HepG2 (cell line): ENCODE data around the gene HSDL1. TPM values are rescaled to one million over a fixed set of nuclear protein-coding genes. Genes with fewer than 3 reads are reported as not detected.

Experiments
- ATAC-seq: fragments of 200-7000 bp; cut with Tn5 transposase; 3 replicates; pipeline ENCODE4 v1.9.1; 2020; ENCODE audit warnings: mild to moderate bottlenecking, moderate library complexity
- BruUV-seq: library from RNA; stranded (reverse); fragments of 400-500 nt; replicated peaks from 2 replicates; lab custom pipeline; 2021; lab: Mats Ljungman, UMichigan
- CTCF ChIA-PET: fragments of 300-600 bp; formaldehyde crosslinking; extraction: SDS; loops from one replicate; lab custom pipeline; 2021; ENCODE audit warnings: low total read pairs, inconsistent platforms, low intra/inter-chr PET ratio; lab: Yijun Ruan, JAX
- POLR2A ChIA-PET: fragments of 350-600 bp; sonication (Branson Sonifier 250); formaldehyde crosslinking; loops from one replicate; lab custom pipeline; 2020; ENCODE audit warnings: antibody characterized with exemption, inconsistent platforms; lab: Yijun Ruan, JAX
- DNase-seq: peaks from one replicate; pipeline ENCODE4 v3.0.0-alpha.2; 2015; ENCODE audit warnings: low spot score
- FAIRE-seq: peaks from 3 replicates; lab custom pipeline; 2011; peaks lifted over from hg19 to GRCh38; lab: Jason Lieb, UNC
- H2AFZ ChIP-seq: one replicate; pipeline ENCODE4 v1.6.1; 2011; ENCODE audit warnings: low read length, inconsistent platforms
- H3K27ac ChIP-seq: fragments of 300-600 bp; 3 replicates; pipeline ENCODE4 v1.8.0; 2011; ENCODE audit warnings: mixed run types, mild to moderate bottlenecking, mixed read lengths, low read length, inconsistent platforms; ENCODE audit not compliant: insufficient read depth; ENCODE audit errors: extremely low read length
- H3K27me3 ChIP-seq, 2 experiments: fragments of 200-600 bp in 1 of 2; 2 replicates in 1 of 2; 3 replicates in 1 of 2; pipeline versions ENCODE4 v1.6.0 to v1.8.0; 2011; ENCODE audit warnings: low read length in 2 of 2, mild to moderate bottlenecking in 2 of 2, moderate library complexity in 2 of 2, inconsistent platforms in 1 of 2; ENCODE audit not compliant: insufficient read depth in 2 of 2, control insufficient read depth in 1 of 2
- H3K36me3 ChIP-seq, 2 experiments: fragments of 200-600 bp in 1 of 2; replicated peaks in 1 of 2; 2 replicates in 1 of 2; 3 replicates in 1 of 2; pipeline versions ENCODE4 v1.5.1 to v1.8.0; 2011; ENCODE audit warnings: low read length in 2 of 2, inconsistent platforms in 1 of 2; ENCODE audit not compliant: insufficient read depth in 2 of 2, control insufficient read depth in 1 of 2
- H3K4me1 ChIP-seq: 2 replicates; pipeline ENCODE4 v1.5.1; 2012; ENCODE audit warnings: low read length, inconsistent platforms; ENCODE audit not compliant: insufficient read depth
- H3K4me2 ChIP-seq: 2 replicates; pipeline ENCODE4 v1.6.0; 2011; ENCODE audit warnings: low read depth, low read length, inconsistent platforms
- H3K4me3 ChIP-seq, 3 experiments: fragments of 200-600 bp in 1 of 3; sonication (generic), shearing (Covaris generic) in 1 of 3; replicated peaks in 1 of 3; 2 replicates each; pipeline ENCODE4 v1.5.1; 2011 to 2016; ENCODE audit warnings: low read length in 3 of 3, inconsistent platforms in 2 of 3, low read depth in 2 of 3, mild to moderate bottlenecking in 2 of 3, control low read depth in 1 of 3, mixed read lengths in 1 of 3; ENCODE audit not compliant: insufficient read depth in 1 of 3
- H3K79me2 ChIP-seq: one replicate; pipeline ENCODE4 v1.6.1; 2011; ENCODE audit warnings: low read length, inconsistent platforms; ENCODE audit not compliant: insufficient read depth
- H3K9ac ChIP-seq: 2 replicates; pipeline ENCODE4 v1.6.0; 2011; ENCODE audit warnings: mild to moderate bottlenecking, low read depth, low read length, inconsistent platforms; ENCODE audit not compliant: insufficient read depth
- H3K9me3 ChIP-seq: 2 replicates; pipeline ENCODE4 v1.5.1; 2012; ENCODE audit warnings: mild to moderate bottlenecking, low read length
- H4K20me1 ChIP-seq: 2 replicates; pipeline ENCODE4 v1.6.0; 2011; ENCODE audit warnings: inconsistent platforms, mild to moderate bottlenecking, low read length, moderate library complexity; ENCODE audit not compliant: insufficient read depth
- JUND ChIP-seq: sonication (generic); formaldehyde crosslinking; IDR thresholded peaks from 2 replicates; pipeline ENCODE4 v1.8.0; 2022; ENCODE audit warnings: mild to moderate bottlenecking, missing genetic modification reagents
- MLXIP ChIP-seq: sonication (generic); formaldehyde crosslinking; IDR thresholded peaks from 2 replicates; pipeline ENCODE4 v1.9.0; 2021; ENCODE audit warnings: missing genetic modification reagents, borderline replicate concordance
- TCF7 ChIP-seq: sonication (generic); IDR thresholded peaks from 2 replicates; pipeline ENCODE4 v1.6.1; 2016; ENCODE audit warnings: antibody characterized with exemption, low read depth
- THAP9 ChIP-seq: sonication (generic); formaldehyde crosslinking; IDR thresholded peaks from 2 replicates; pipeline ENCODE4; 2020; ENCODE audit warnings: missing genetic modification reagents, mild to moderate bottlenecking, borderline replicate concordance
- ZBTB20 ChIP-seq: sonication (generic); formaldehyde crosslinking; IDR thresholded peaks from 2 replicates; pipeline ENCODE4 v1.8.1; 2023; ENCODE audit warnings: missing genetic modification reagents, low read depth, mild to moderate bottlenecking, borderline replicate concordance
- ZHX2 ChIP-seq, 2 experiments: sonication (generic) in 1 of 2; formaldehyde crosslinking in 1 of 2; IDR thresholded peaks; 2 replicates each; pipeline versions ENCODE4 v1.6.1 to v1.9.0; 2014 to 2022; ENCODE audit warnings: antibody characterized with exemption in 1 of 2, borderline replicate concordance in 1 of 2, inconsistent platforms in 1 of 2, low read depth in 1 of 2, missing genetic modification reagents in 1 of 2
- ZNF496 ChIP-seq: sonication (generic); formaldehyde crosslinking; IDR thresholded peaks from 2 replicates; pipeline ENCODE4 v1.8.1; 2023; ENCODE audit warnings: mild to moderate bottlenecking, moderate library complexity, missing genetic modification reagents; ENCODE audit not compliant: insufficient replicate concordance
- ZNF768 ChIP-seq: sonication (generic); formaldehyde crosslinking; IDR thresholded peaks from 2 replicates; pipeline ENCODE4 v1.4.0; 2020; ENCODE audit warnings: missing genetic modification reagents
- WGBS: methylation state at CpG from one replicate; pipeline ENCODE4 v1.1.6; 2017; ENCODE audit warnings: low lambda C conversion rate; 5-methylcytosine and 5-hydroxymethylcytosine counted together
- in situ Hi-C: cut with HindIII; loops from 2 replicates; pipeline ENCODE4 v1.10.0; 2017; ENCODE audit warnings: low pct_unique_long_range_greater_than_20kb; ENCODE audit not compliant: extremely low pct_ligation_motif_present
- intact Hi-C: fragments of 100-400 bp; cut with micrococcal nuclease; formaldehyde crosslinking; loops from one replicate; pipeline ENCODE4 v1.10.0; 2022; ENCODE audit not compliant: unreplicated experiment
- polyA plus RNA-seq, 8 experiments: library from polyadenylated mRNA; depleted of rRNA in 3 of 8; stranded (reverse) in 7 of 8; unstranded in 1 of 8; fragments of >200 nt; fragmentation: Illumina TruSeq in 4 of 8; extraction: Trizol in 4 of 8; gene quantifications; 2 replicates each; pipeline versions ENCODE4 v1.2.1 to v1.2.3, GENCODE V29; 2011 to 2016; ENCODE audit warnings: low read depth in 4 of 8, missing spikeins in 1 of 8, mixed read lengths in 1 of 8; ENCODE audit not compliant: insufficient read depth in 1 of 8
- total RNA-seq, 5 experiments: library from RNA; depleted of rRNA; stranded (reverse); fragments of >200 nt; fragmentation: Illumina TruSeq; extraction: Trizol; gene quantifications; 2 replicates each; pipeline ENCODE4 v1.2.3, GENCODE V29; 2016; ENCODE audit warnings: low read depth in 1 of 5

Gene HSDL1
- total and polyA plus RNA-seq, 2 of the 13 experiments (the other 11 are each of a cell fraction or from before 2014, with no cell fraction given): 49.2 to 49.7 TPM

GRCh38 chr16:84093879-84094270 lies 51.1 kb downstream of the HSDL1 start (continued):
- TF ChIP-seq ZHX2 (IDR thresholded peaks at IDR 0.05; ENCODE audit: low read depth) (no peak), ZHX2 (CRISPR knock-in tag; IDR thresholded peaks at IDR 0.05; ENCODE audit: borderline replicate concordance) (no peak), ZNF768 (no peak), TCF7 (no peak)

- ATAC-seq (no peak), FAIRE-seq (no peak), DNase-seq (no peak)
- CTCF ChIA-PET: no interaction called here
- Histone ChIP-seq H2AFZ (no peak overlapping the region), H3K9me3 (no peaks in the 10 kb centered on the region), H3K27me3 (no peaks in the 10 kb centered on the region), H3K9ac (no peak overlapping the region), H3K79me2 (no peaks in the 10 kb centered on the region), H4K20me1 (peaks cover 20% of the 10 kb centered on the region), H3K4me2 (no peak overlapping the region), H3K36me3 (peaks cover 35 to 85% of the 10 kb centered on the region in 2 experiments), H3K4me1 (peaks cover 19% of the 10 kb centered on the region), H3K27ac (no peak overlapping the region), H3K4me3 (no peak overlapping the region)
- in situ Hi-C loops (no loop called here), intact Hi-C loops (no loop called here)
- POLR2A ChIA-PET: no interaction called here
- WGBS: 98% methylated on average over 16 of the region's 16 CpGs
- BruUV-seq: no TSS peak
- TF ChIP-seq ZNF496 (CRISPR knock-in tag) (no peak), THAP9 (CRISPR knock-in tag) (no peak), JUND (no peak), ZBTB20 (CRISPR knock-in tag) (no peak), MLXIP (CRISPR knock-in tag) (no peak)
These were observed 51.7 kb downstream of the HSDL1 start for GRCh38 chr16:84093120-84093878.
